ENCODE results near the gene DAB2IP.

DAB2IP gene

GRCh38 chr9:121636978-121637712 is 14.3 kb upstream of the DAB2IP start:
- Histone ChIP-seq H3F3A (ENCODE audit: insufficient read depth, low read length) (no peaks in the 10 kb centered on the region), H3K9ac (ENCODE audit: low read length) (no peak overlapping the region)

GRCh38 chr9:121637713-121638220 is 13.7 kb upstream of the DAB2IP start:
- H3K4me2 ChIP-seq (ENCODE audit: low read length): no peak overlapping the region
- TF ChIP-seq EZH2 (IDR thresholded peaks at IDR 0.05; ENCODE audit: borderline replicate concordance, low read length): no peak
- TF ChIP-seq CTCF (IDR thresholded peaks at IDR 0.05; ENCODE audit: low read length): no peak

More at GRCh38 chr9:121636978-121637712, 14.3 kb upstream of the DAB2IP start:
- Histone ChIP-seq H4K20me1 (ENCODE audit: insufficient read depth, low read length) (no peaks in the 10 kb centered on the region), H3K4me1 (ENCODE audit: insufficient read depth, low read length, severe bottlenecking) (no peaks in the 10 kb centered on the region), H3K4me2 (ENCODE audit: low read length) (no peak overlapping the region), H3K4me3 (ENCODE audit: low read depth, low read length, poor library complexity, severe bottlenecking) (no peak overlapping the region), H3K27me3 (ENCODE audit: insufficient read depth, low read length) (0 out of 2 replicates have a peak, but pooled peaks cover 7% of the 10 kb centered on the region), H3K9me2 (ENCODE audit: low read depth, low read length) (no peaks in the 10 kb centered on the region), H3K79me2 (ENCODE audit: insufficient read depth, low read length) (no peaks in the 10 kb centered on the region), H3K27ac (ENCODE audit: low read depth, low read length, poor library complexity, severe bottlenecking) (no peak overlapping the region), H3K36me3 (ENCODE audit: insufficient read depth, low read length) (no peaks in the 10 kb centered on the region), H3K9me3 (ENCODE audit: low read length) (no peaks in the 10 kb centered on the region), H2AFZ (ENCODE audit: low read length) (no peak overlapping the region)
- TF ChIP-seq EZH2 (IDR thresholded peaks at IDR 0.05; ENCODE audit: borderline replicate concordance, low read length) (no peak), CTCF (IDR thresholded peaks at IDR 0.05; ENCODE audit: low read length) (no peak)

GRCh38 chr9:121638399-121638798 is 13.0 kb upstream of the DAB2IP start:
- no peaks in the 10 kb centered on the region for H3K36me3 ChIP-seq (ENCODE audit: insufficient read depth, low read length)
- H3F3A ChIP-seq (ENCODE audit: insufficient read depth, low read length): no peaks in the 10 kb centered on the region
- H3K4me3 ChIP-seq (ENCODE audit: low read depth, low read length, poor library complexity, severe bottlenecking): no peak overlapping the region
- TF ChIP-seq EZH2 (IDR thresholded peaks at IDR 0.05; ENCODE audit: borderline replicate concordance, low read length) (no peak), CTCF (IDR thresholded peaks at IDR 0.05; ENCODE audit: low read length) (no peak)
- H3K9me3 ChIP-seq (ENCODE audit: low read length): no peaks in the 10 kb centered on the region
- no peak overlapping the region for H2AFZ ChIP-seq (ENCODE audit: low read length)
- H3K4me1 ChIP-seq (ENCODE audit: insufficient read depth, low read length, severe bottlenecking): no peaks in the 10 kb centered on the region
- no peak overlapping the region for H3K9ac ChIP-seq (ENCODE audit: low read length)
- no peaks in the 10 kb centered on the region for H4K20me1 ChIP-seq (ENCODE audit: insufficient read depth, low read length)
- no peak overlapping the region for H3K27ac ChIP-seq (ENCODE audit: low read depth, low read length, poor library complexity, severe bottlenecking)
- H3K27me3 ChIP-seq (ENCODE audit: insufficient read depth, low read length): no peaks in the 10 kb centered on the region
- no peak overlapping the region for H3K4me2 ChIP-seq (ENCODE audit: low read length)
- no peaks in the 10 kb centered on the region for H3K9me2 ChIP-seq (ENCODE audit: low read depth, low read length)
- H3K79me2 ChIP-seq (ENCODE audit: insufficient read depth, low read length): no peaks in the 10 kb centered on the region

More at GRCh38 chr9:121637713-121638220, 13.7 kb upstream of the DAB2IP start:
- no peaks in the 10 kb centered on the region for H4K20me1 ChIP-seq (ENCODE audit: insufficient read depth, low read length)
- no peaks in the 10 kb centered on the region for H3K9me2 ChIP-seq (ENCODE audit: low read depth, low read length)
- H3K9me3 ChIP-seq (ENCODE audit: low read length): no peaks in the 10 kb centered on the region
- no peaks in the 10 kb centered on the region for H3K36me3 ChIP-seq (ENCODE audit: insufficient read depth, low read length)
- H3K4me3 ChIP-seq (ENCODE audit: low read depth, low read length, poor library complexity, severe bottlenecking): no peak overlapping the region
- H3K4me1 ChIP-seq (ENCODE audit: insufficient read depth, low read length, severe bottlenecking): no peaks in the 10 kb centered on the region
- H3K9ac ChIP-seq (ENCODE audit: low read length): no peak overlapping the region
- H3F3A ChIP-seq (ENCODE audit: insufficient read depth, low read length): no peaks in the 10 kb centered on the region
- no peak overlapping the region for H2AFZ ChIP-seq (ENCODE audit: low read length)
- H3K27me3 ChIP-seq (ENCODE audit: insufficient read depth, low read length): 0 out of 2 replicates have a peak, but pooled peaks cover under 1% of the 10 kb centered on the region
- no peak overlapping the region for H3K27ac ChIP-seq (ENCODE audit: low read depth, low read length, poor library complexity, severe bottlenecking)
- H3K79me2 ChIP-seq (ENCODE audit: insufficient read depth, low read length): no peaks in the 10 kb centered on the region

All from OCI-LY1 (cell line).